Measurements from ENCODE around the gene FARS2. TPM values are rescaled to one million over a fixed set of nuclear protein-coding genes. Genes with fewer than 3 reads are reported as not detected.

The FARS2 gene
- total and polyA plus RNA-seq, 2 donors (not counting 3 experiments of a cell fraction or from before 2014, with no cell fraction given): 20.2 to 20.5 TPM

GRCh38 chr6:5270093-5270680 lies 8.9 kb downstream of the FARS2 start:
- Histone ChIP-seq H3K9ac (replicated peaks; ENCODE audit: extremely low read depth, insufficient read depth, low read length) (peak overlapping the region; percentile 16), H3K79me2 (ENCODE audit: control insufficient read depth, insufficient read depth, low read length) (peaks cover 6% of the 10 kb centered on the region), H4K20me1 (replicated peaks; ENCODE audit: control insufficient read depth, extremely low read depth, insufficient read depth, low read length) (no peaks in the 10 kb centered on the region), H3K27me3 (ENCODE audit: control insufficient read depth in 2 of 2, insufficient read depth in 2 of 2, low read length in 2 of 2) (no peaks in the 10 kb centered on the region), H3K9me1 (replicated peaks; ENCODE audit: control insufficient read depth, extremely low read depth, insufficient read depth, low read length) (no peaks in the 10 kb centered on the region), H2AFZ (ENCODE audit: low read depth, low read length) (no peak overlapping the region), H3K4me2 (ENCODE audit: insufficient read depth, low read length) (no peak overlapping the region), H3K9me3 (replicated peaks; ENCODE audit: control insufficient read depth, insufficient read depth, low read length) (no peaks in the 10 kb centered on the region), H3K4me3 (replicated peaks in 1 of 3; ENCODE audit: insufficient read depth in 1 of 3, low read depth in 1 of 3, low read length in 3 of 3) (no peak overlapping the region), H3K4me1 (ENCODE audit: control insufficient read depth, extremely low read depth, insufficient read depth, low read length) (no peaks in the 10 kb centered on the region), H3K27ac (ENCODE audit: insufficient read depth, low read depth, low read length) (no peak overlapping the region), H3K36me3 (ENCODE audit: control insufficient read depth in 2 of 2, extremely low read depth in 1 of 2, insufficient read depth in 2 of 2, low read length in 2 of 2) (no peaks in the 10 kb centered on the region)
- dilution Hi-C loops (cut with MboI; ENCODE audit: extremely low pct_ligation_motif_present, low sequenced_read_pairs) (no loop called here), intact Hi-C loops (cut with micrococcal nuclease) (no loop called here)
- no peak for FAIRE-seq
- ChIA-PET POLR2A (no interaction called here), CTCF (interaction anchor here (1.0 kb wide), 1 partner anchor 109 kb away, joined by 4 read pairs; no protein-coding TSS in a partner anchor)
- TF ChIP-seq POLR2AphosphoS5 (IDR thresholded peaks at IDR 0.05; ENCODE audit: insufficient read depth, low read depth, low read length): no peak
- no peak for TF ChIP-seq CTCF (IDR thresholded peaks at IDR 0.05; ENCODE audit: extremely low read depth in 1 of 2, insufficient read depth in 1 of 2, low read depth in 1 of 2, low read length in 2 of 2)
- TF ChIP-seq GATA2 (IDR thresholded peaks at IDR 0.05; ENCODE audit: insufficient read depth, insufficient read length, low read depth, low read length): no peak
- no peak for TF ChIP-seq MYC (IDR thresholded peaks at IDR 0.05; ENCODE audit: low read depth, low read length)
- TF ChIP-seq EZH2 (IDR thresholded peaks at IDR 0.05; ENCODE audit: borderline replicate concordance, low read depth, low read length, severe bottlenecking): no peak
- TF ChIP-seq MAX (IDR thresholded peaks at IDR 0.05; ENCODE audit: insufficient read depth, insufficient read length): no peak
- no peak for TF ChIP-seq POLR2A (IDR thresholded peaks at IDR 0.05; ENCODE audit: low read depth, low read length)
- TF ChIP-seq JUN (IDR thresholded peaks at IDR 0.05; ENCODE audit: borderline replicate concordance, insufficient read depth, insufficient read length, low read depth): no peak
- no peak for TF ChIP-seq FOS (IDR thresholded peaks at IDR 0.05; ENCODE audit: borderline replicate concordance, insufficient read depth, low read length)
- BruUV-seq (replicated peaks): no TSS peak
- peak; percentile 62 for DNase-seq (ENCODE audit: low read depth, low spot score)
